Esophagus squamous epithelium (tissue), 5 donors: ENCODE measurements around the gene PDE2A. TPM values are rescaled to one million over a fixed set of nuclear protein-coding genes. Genes with fewer than 3 reads are reported as not detected.

Experiments
- DNase-seq: peaks from one replicate; lab custom pipeline; 2025; lab: John Stamatoyannopoulos, UW
- H3K27ac ChIP-seq, 4 donors: fragments of 200-600 bp; sonication (generic); one replicate each; pipeline ENCODE4 v1.5.1; 2016 to 2019; ENCODE audit warnings: mild to moderate bottlenecking in 1 of 4
- H3K27me3 ChIP-seq, 4 donors: fragments of 200-600 bp; sonication (generic); 1 replicate in 3 of 4; 2 replicates in 1 of 4; pipeline versions ENCODE4 v1.5.1 to v1.6.0; 2017 to 2021; ENCODE audit warnings: antibody characterized with exemption in 1 of 4
- H3K36me3 ChIP-seq, 3 donors: fragments of 200-600 bp; sonication (generic); one replicate each; pipeline ENCODE4 v1.5.1; 2016 to 2019
- H3K4me1 ChIP-seq, 3 donors: fragments of 200-600 bp; sonication (generic); one replicate each; pipeline ENCODE4 v1.5.1; 2017 to 2019
- H3K4me3 ChIP-seq, 4 donors: fragments of 200-600 bp; sonication (generic); 1 replicate in 3 of 4; 2 replicates in 1 of 4; pipeline ENCODE4 v1.5.1; 2016 to 2019; ENCODE audit warnings: mild to moderate bottlenecking in 2 of 4, moderate library complexity in 1 of 4
- H3K9me3 ChIP-seq, 3 donors: fragments of 200-600 bp; sonication (generic); one replicate each; pipeline ENCODE4 v1.5.1; 2016 to 2019
- POLR2A ChIP-seq, 4 donors: fragments of 450-650 bp; IDR thresholded peaks; one replicate each; pipeline ENCODE4 v1.6.1; 2017; ENCODE audit warnings: antibody characterized with exemption in 4 of 4, mild to moderate bottlenecking in 4 of 4, moderate library complexity in 3 of 4
- WGBS, 2 donors: methylation state at CpG; one replicate each; pipeline ENCODE4 v1.1.5; 2018; 5-methylcytosine and 5-hydroxymethylcytosine counted together
- intact Hi-C: fragments of 100-400 bp; cut with DNase I; formaldehyde crosslinking; loops from one replicate; pipeline ENCODE4 v1.15.0; 2022
- total RNA-seq, 4 donors: library from RNA; depleted of rRNA; stranded (reverse); fragments of >200 nt; gene quantifications; one replicate each; pipeline ENCODE4 v1.1.0, GENCODE V29; 2016
- TF ChIP-seq, protein P1 (sequence below), 6 experiments: fragments of 450-650 bp in 4 of 6; fragments of 200-600 bp in 2 of 6; sonication (generic) in 2 of 6; IDR thresholded peaks; one replicate each; pipeline ENCODE4 v1.5.1; 2016 to 2019; ENCODE audit warnings: antibody characterized with exemption in 6 of 6, mild to moderate bottlenecking in 4 of 6, moderate library complexity in 4 of 6
- donor health status: DM: yes; HTN: yes; CAD: no.

PDE2A gene
- total RNA-seq, 4 donors from 2014 or later = 5.6 to 38.3 (median 12.9) TPM

DNA sequence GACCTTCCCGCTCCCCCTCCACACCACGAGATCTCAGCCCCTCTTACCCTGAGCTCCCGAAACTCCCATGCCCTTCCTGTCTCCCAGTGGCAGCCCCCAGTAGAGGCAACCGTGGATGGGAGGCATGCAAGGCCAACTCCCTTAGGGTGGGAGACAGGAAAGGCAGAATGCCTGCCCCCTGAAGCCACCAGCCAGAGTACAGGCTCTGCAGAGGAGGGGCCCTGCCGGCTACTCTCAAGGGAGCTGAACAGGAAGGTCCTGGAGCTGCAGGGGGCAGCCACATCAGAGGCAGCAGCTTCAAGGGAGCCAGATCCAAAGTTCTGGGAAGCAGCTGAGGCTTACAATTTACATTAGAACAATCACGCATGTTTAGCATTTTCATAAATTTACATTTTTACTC, 38.3 kb downstream of the PDE2A start:
- DNase-seq = no peak
- Histone ChIP-seq H3K4me1 (peaks cover 0 to 85% (median 35%) of the 10 kb centered on the region in 3 donors), H3K9me3 (no peaks in the 10 kb centered on the region), H3K27me3 (peaks cover 0 to 45% (median 0%) of the 10 kb centered on the region in 4 donors), H3K27ac (peak overlapping the region in 2 of 4 donors; percentile 76 to 85), H3K4me3 (no peak overlapping the region), H3K36me3 (no peaks in the 10 kb centered on the region)
- TF ChIP-seq, protein P1, sequence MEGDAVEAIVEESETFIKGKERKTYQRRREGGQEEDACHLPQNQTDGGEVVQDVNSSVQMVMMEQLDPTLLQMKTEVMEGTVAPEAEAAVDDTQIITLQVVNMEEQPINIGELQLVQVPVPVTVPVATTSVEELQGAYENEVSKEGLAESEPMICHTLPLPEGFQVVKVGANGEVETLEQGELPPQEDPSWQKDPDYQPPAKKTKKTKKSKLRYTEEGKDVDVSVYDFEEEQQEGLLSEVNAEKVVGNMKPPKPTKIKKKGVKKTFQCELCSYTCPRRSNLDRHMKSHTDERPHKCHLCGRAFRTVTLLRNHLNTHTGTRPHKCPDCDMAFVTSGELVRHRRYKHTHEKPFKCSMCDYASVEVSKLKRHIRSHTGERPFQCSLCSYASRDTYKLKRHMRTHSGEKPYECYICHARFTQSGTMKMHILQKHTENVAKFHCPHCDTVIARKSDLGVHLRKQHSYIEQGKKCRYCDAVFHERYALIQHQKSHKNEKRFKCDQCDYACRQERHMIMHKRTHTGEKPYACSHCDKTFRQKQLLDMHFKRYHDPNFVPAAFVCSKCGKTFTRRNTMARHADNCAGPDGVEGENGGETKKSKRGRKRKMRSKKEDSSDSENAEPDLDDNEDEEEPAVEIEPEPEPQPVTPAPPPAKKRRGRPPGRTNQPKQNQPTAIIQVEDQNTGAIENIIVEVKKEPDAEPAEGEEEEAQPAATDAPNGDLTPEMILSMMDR (IDR thresholded peaks at IDR 0.05) = no peak
- TF ChIP-seq POLR2A (IDR thresholded peaks at IDR 0.05) = no peak
- 40 to 55% methylated on average over 2 of the region's 6 CpGs for WGBS, 2 donors
- intact Hi-C loops = loop anchor here (5.0 kb wide), 1 partner anchor 49 kb away; no protein-coding TSS in a partner anchor

DNA sequence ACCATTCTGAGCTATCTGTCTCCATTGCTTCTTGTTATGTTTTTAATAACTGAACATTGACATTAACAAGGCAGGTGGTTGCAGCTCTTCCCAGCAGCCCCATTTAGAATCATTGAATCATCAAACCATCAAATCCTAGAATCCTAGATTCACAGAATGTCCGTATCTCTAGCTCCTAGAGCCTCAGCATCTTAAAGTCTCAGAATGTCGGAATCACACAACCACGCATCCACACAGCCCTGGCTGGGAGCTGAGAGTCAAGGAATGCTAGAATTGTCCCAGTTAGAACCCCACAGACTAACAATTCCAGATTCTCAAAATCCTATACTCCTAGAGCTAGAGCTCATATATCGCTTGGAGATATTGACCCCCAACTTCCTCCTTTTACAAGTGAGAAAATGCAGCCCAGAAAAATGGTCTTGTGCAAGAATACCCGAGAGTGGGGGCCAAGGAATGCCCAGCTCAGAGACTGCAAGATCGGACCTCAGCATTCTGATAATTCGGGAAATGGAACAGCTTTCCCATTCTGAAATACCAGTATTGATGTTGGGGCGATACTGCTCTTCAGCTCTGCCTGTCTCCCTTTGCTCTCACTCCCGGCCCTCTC, 38.8 kb downstream of the PDE2A start:
- no peak for DNase-seq
- TF ChIP-seq, protein P1 (IDR thresholded peaks at IDR 0.05) = no peak
- TF ChIP-seq POLR2A (IDR thresholded peaks at IDR 0.05) = no peak
- H3K9me3 ChIP-seq = no peaks in the 10 kb centered on the region
- no peak overlapping the region for H3K4me3 ChIP-seq
- WGBS, 2 donors = 59 to 75% methylated on average over 7 to 8 of the region's 9 CpGs
- no peaks in the 10 kb centered on the region for H3K36me3 ChIP-seq
- H3K27ac ChIP-seq = peak overlapping the region in 3 of 4 donors; percentile 13 to 85 (median 76)
- H3K27me3 ChIP-seq = peaks cover 0 to 39% (median 0%) of the 10 kb centered on the region in 4 donors
- intact Hi-C loops = loop anchor here (5.0 kb wide), 1 partner anchor 48 kb away; no protein-coding TSS in a partner anchor
- H3K4me1 ChIP-seq = peaks cover under 1 to 89% (median 37%) of the 10 kb centered on the region in 3 donors

DNA sequence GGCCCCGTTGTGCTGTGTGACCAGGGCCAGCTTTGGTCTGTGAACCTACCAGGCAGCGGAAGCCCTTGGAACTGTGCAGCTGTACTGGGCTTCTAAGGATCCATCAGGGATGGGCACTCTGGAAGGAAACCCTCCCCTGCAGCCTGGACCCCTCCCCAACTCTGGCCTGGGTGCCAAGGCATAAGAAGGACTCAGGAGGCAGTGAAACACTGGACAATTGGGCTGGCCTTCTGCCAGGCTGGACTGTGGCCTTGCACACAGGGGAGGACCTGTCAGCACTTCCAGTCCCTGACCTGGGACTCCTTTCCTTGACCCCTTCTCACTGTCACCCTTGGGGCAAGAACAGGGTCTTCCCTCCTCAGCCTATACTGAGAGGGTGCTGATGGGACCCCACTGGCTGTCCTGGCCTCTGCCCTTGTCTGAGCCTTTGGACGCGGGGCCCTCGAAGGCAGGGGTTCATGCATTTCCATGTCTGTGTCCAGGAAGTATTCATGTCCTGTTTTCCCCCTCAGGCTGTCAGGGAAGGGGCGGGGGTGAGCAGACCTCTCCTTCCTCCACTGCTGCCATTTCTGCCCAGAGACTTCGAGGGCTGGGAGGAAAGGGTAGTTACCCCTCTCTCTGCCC, 39.6 kb downstream of the PDE2A start:
- Histone ChIP-seq H3K9me3 (no peaks in the 10 kb centered on the region), H3K27me3 (peaks cover 0 to 31% (median 0%) of the 10 kb centered on the region in 4 donors), H3K27ac (peak overlapping the region in 3 of 4 donors; percentile 44 to 85 (median 76)), H3K36me3 (no peaks in the 10 kb centered on the region), H3K4me1 (peaks cover 4 to 97% (median 46%) of the 10 kb centered on the region in 3 donors), H3K4me3 (no peak overlapping the region)
- no peak for DNase-seq
- TF ChIP-seq, protein P1 (IDR thresholded peaks at IDR 0.05) = no peak
- TF ChIP-seq POLR2A (IDR thresholded peaks at IDR 0.05) = no peak
- intact Hi-C loops = loop anchor here (5.0 kb wide), 1 partner anchor 47 kb away; no protein-coding TSS in a partner anchor
- 50 to 81% methylated on average over 1 to 2 of the region's 7 CpGs for whole genome bisulfite sequencing, 2 donors

DNA sequence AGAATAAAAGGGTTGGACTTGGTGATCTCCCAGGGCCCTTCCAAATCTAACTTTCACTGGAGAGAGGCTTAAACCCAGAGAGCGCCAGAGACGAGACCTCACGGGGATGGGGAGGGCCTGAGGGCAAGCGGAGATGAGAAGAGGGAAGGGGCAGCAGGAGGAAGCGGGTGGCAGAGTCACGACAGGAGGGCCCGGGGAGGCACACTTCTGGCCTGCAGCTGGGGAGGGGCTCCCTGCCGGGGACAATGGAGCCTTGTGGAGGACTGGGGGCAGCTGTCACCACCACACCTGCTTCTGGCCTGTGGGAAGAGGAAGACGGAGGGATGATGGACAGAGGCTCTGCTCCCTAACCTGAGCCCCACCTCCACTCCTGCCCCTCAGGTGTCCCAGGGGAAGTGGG, 40.2 kb downstream of the PDE2A start:
- no peaks in the 10 kb centered on the region for H3K9me3 ChIP-seq
- no peaks in the 10 kb centered on the region for H3K36me3 ChIP-seq
- intact Hi-C loops = no loop called here
- TF ChIP-seq, protein P1 (IDR thresholded peaks at IDR 0.05) = no peak
- no peak for TF ChIP-seq POLR2A (IDR thresholded peaks at IDR 0.05)
- peak overlapping the region in 3 of 4 donors; percentile 44 to 85 (median 76) for H3K27ac ChIP-seq
- H3K27me3 ChIP-seq = peaks cover 0 to 25% (median 0%) of the 10 kb centered on the region in 4 donors
- DNase-seq = no peak
- no peak overlapping the region for H3K4me3 ChIP-seq
- WGBS, 2 donors = 76% methylated on average over 9 of the region's 9 CpGs; no CpG with 5 or more reads in 1 of the 2 donors
- peaks cover 4 to 99% (median 51%) of the 10 kb centered on the region in 3 donors for H3K4me1 ChIP-seq

DNA sequence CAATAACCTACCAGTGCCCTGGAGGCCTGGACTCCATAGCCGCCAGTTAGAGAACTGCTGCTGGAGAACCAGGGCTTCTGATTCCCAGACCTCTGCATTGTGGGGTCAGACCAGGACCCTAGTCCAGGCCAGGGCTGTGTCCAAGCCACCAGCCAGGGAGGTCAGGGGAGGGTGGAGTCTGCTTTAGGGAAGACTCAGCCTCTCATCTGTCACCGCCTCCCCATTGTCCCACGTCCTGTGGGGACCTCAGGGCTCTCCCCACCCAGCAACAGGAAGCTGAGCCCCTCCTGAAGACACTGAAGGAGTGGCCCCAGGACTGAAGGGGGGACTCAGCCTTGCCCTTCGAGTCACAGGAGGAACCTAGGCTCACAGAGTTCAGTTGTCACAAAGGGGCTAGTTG, 41.2 kb downstream of the PDE2A start:
- no peaks in the 10 kb centered on the region for H3K36me3 ChIP-seq
- no peak overlapping the region for H3K4me3 ChIP-seq
- H3K9me3 ChIP-seq = no peaks in the 10 kb centered on the region
- peaks cover 0 to 20% (median 0%) of the 10 kb centered on the region in 4 donors for H3K27me3 ChIP-seq
- intact Hi-C loops = no loop called here
- peaks cover 4 to 99% (median 54%) of the 10 kb centered on the region in 3 donors for H3K4me1 ChIP-seq
- WGBS, 2 donors = 29% methylated on average over 1 of the region's 4 CpGs; no CpG with 5 or more reads in 1 of the 2 donors
- no peak for DNase-seq
- TF ChIP-seq, protein P1 (IDR thresholded peaks at IDR 0.05) = no peak
- TF ChIP-seq POLR2A (IDR thresholded peaks at IDR 0.05) = no peak
- peak overlapping the region in 3 of 4 donors; percentile 44 to 85 (median 76) for H3K27ac ChIP-seq
